Cortex of kidney (tissue), 1 donor: ENCODE results near the gene GNAQ.
"Not testable (repeated sequence)": the region's sequence is repeated elsewhere in the genome, so short reads cannot be mapped to it uniquely, and the experiment has no call there.

Source experiments
- DNase-seq: peaks from one replicate; lab custom pipeline; 2025; lab: John Stamatoyannopoulos, UW

The GNAQ gene

GRCh38 chr9:78031444-78031892 is at the start of gene GNAQ:
Gene GNAQ (minus strand): TSS chr9:78031811. CDS start chr9:78031235, 576 bp downstream.
- DNase-seq, result no peak

- DNase-seq, result no peak
Measured at GRCh38 chr9:78074385-78075291, 43.0 kb upstream of the GNAQ start.

- no peak for DNase-seq
Measured at GRCh38 chr9:78073722-78074121, 42.1 kb upstream of the GNAQ start.

GRCh38 chr9:78072586-78073199 is 41.1 kb upstream of the GNAQ start:
- DNase-seq, result no peak

GRCh38 chr9:78070521-78070920 is 38.9 kb upstream of the GNAQ start:
- DNase-seq, result no peak

GRCh38 chr9:78064075-78064474 is 32.5 kb upstream of the GNAQ start:
- no peak for DNase-seq

- no peak for DNase-seq
Measured at GRCh38 chr9:78062710-78063109, 31.1 kb upstream of the GNAQ start.

GRCh38 chr9:78054218-78054617 is 22.6 kb upstream of the GNAQ start:
- DNase-seq, result not testable (repeated sequence)

- no peak for DNase-seq
Measured at GRCh38 chr9:78053627-78054026, 22.0 kb upstream of the GNAQ start.

GRCh38 chr9:78050421-78050820 is 18.8 kb upstream of the GNAQ start:
- DNase-seq, result no peak

GRCh38 chr9:78049484-78049883 is 17.9 kb upstream of the GNAQ start:
- DNase-seq, result no peak

GRCh38 chr9:78047106-78047505 is 15.5 kb upstream of the GNAQ start:
- no peak for DNase-seq

- DNase-seq, result no peak
Measured at GRCh38 chr9:78046112-78046511, 14.5 kb upstream of the GNAQ start.

GRCh38 chr9:78044886-78045285 is 13.3 kb upstream of the GNAQ start:
- no peak for DNase-seq

- no peak for DNase-seq
Measured at GRCh38 chr9:78044189-78044588, 12.6 kb upstream of the GNAQ start.

GRCh38 chr9:78041971-78042370 is 10.4 kb upstream of the GNAQ start:
- no peak for DNase-seq

GRCh38 chr9:78040726-78041125 is 9.1 kb upstream of the GNAQ start:
- no peak for DNase-seq

- no peak for DNase-seq
Measured at GRCh38 chr9:78038620-78039300, 7.1 kb upstream of the GNAQ start.

- DNase-seq, result no peak
Measured at GRCh38 chr9:78035383-78035993, 3.9 kb upstream of the GNAQ start.

- DNase-seq, result no peak
Measured at GRCh38 chr9:78033870-78034269, 2.3 kb upstream of the GNAQ start.

- no peak for DNase-seq
Measured at GRCh38 chr9:78032730-78033457, 1.3 kb upstream of the GNAQ start.
